ENCODE results near the gene MAP1LC3B2. TPM values are rescaled to one million over a fixed set of nuclear protein-coding genes. Genes with fewer than 3 reads are reported as not detected.
A peak's percentile ranks its signal among the peaks of the same experiment; 100 is the strongest.
"Not testable (repeated sequence)": the region's sequence is repeated elsewhere in the genome, so short reads cannot be mapped to it uniquely, and the experiment has no call there.

The MAP1LC3B2 gene
- total and polyA plus RNA-seq, 2 of the 13 experiments (the other 11 are each of a cell fraction or from before 2014, with no cell fraction given), result 0.60 to 2.2 TPM

DNA sequence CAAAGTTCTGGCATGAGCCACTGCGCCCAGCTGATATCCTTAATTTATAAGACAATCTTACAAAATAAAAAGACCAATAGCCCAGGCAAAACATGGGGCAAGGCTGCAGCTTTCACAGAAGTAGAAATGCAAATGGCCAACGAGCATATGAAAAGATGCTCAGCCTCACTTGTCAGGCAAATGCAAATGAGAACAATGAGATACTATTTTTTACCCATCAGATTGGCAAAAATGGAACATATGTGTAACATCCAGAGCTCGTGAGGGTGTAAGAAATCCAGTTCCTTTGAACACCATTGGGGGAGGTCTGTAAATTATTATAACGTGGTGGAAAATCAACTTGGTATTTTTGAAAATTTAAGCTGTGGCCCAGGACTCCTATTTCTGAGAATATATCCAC, 14.6 kb downstream of the MAP1LC3B2 start:
- ATAC-seq (no peak), FAIRE-seq (no peak), DNase-seq (ENCODE audit: low spot score) (no peak)
- 28% methylated on average over 4 of the region's 4 CpGs for WGBS (ENCODE audit: low lambda C conversion rate)
- BruUV-seq (replicated peaks), result no TSS peak
- Histone ChIP-seq H3K4me1 (ENCODE audit: insufficient read depth, low read length) (no peaks in the 10 kb centered on the region), H3K4me2 (ENCODE audit: low read depth, low read length) (no peak overlapping the region), H3K79me2 (ENCODE audit: insufficient read depth, low read length) (no peaks in the 10 kb centered on the region), H3K4me3 (replicated peaks in 1 of 3; ENCODE audit: insufficient read depth in 1 of 3, low read depth in 2 of 3, low read length in 3 of 3) (no peak overlapping the region), H3K36me3 (replicated peaks in 1 of 2; ENCODE audit: control insufficient read depth in 1 of 2, insufficient read depth in 2 of 2, low read length in 2 of 2) (no peaks in the 10 kb centered on the region), H3K9ac (ENCODE audit: insufficient read depth, low read depth, low read length) (no peak overlapping the region), H4K20me1 (ENCODE audit: insufficient read depth, low read length) (no peaks in the 10 kb centered on the region), H3K27me3 (ENCODE audit: control insufficient read depth in 1 of 2, insufficient read depth in 2 of 2, low read length in 2 of 2) (no peaks in the 10 kb centered on the region), H3K9me3 (ENCODE audit: low read length) (no peaks in the 10 kb centered on the region), H3K27ac (ENCODE audit: extremely low read length, insufficient read depth, low read length) (no peak overlapping the region), H2AFZ (ENCODE audit: low read length) (no peak overlapping the region)
- in situ Hi-C loops (cut with HindIII; ENCODE audit: extremely low pct_ligation_motif_present, low pct_unique_long_range_greater_than_20kb) (no loop called here), intact Hi-C loops (cut with micrococcal nuclease; ENCODE audit: unreplicated experiment) (no loop called here)
- CTCF ChIA-PET (ENCODE audit: low intra/inter-chr PET ratio, low total read pairs), result no interaction called here
- POLR2A ChIA-PET, result no interaction called here
- no peak for TF ChIP-seq FOXK1 (CRISPR knock-in tag; IDR thresholded peaks at IDR 0.05; ENCODE audit: borderline replicate concordance, low read depth)
- no peak for TF ChIP-seq ATRX (CRISPR knock-in tag; IDR thresholded peaks at IDR 0.05; ENCODE audit: borderline replicate concordance)
- no peak for TF ChIP-seq CC2D1A (CRISPR knock-in tag; IDR thresholded peaks at IDR 0.05)
- TF ChIP-seq, protein P1, sequence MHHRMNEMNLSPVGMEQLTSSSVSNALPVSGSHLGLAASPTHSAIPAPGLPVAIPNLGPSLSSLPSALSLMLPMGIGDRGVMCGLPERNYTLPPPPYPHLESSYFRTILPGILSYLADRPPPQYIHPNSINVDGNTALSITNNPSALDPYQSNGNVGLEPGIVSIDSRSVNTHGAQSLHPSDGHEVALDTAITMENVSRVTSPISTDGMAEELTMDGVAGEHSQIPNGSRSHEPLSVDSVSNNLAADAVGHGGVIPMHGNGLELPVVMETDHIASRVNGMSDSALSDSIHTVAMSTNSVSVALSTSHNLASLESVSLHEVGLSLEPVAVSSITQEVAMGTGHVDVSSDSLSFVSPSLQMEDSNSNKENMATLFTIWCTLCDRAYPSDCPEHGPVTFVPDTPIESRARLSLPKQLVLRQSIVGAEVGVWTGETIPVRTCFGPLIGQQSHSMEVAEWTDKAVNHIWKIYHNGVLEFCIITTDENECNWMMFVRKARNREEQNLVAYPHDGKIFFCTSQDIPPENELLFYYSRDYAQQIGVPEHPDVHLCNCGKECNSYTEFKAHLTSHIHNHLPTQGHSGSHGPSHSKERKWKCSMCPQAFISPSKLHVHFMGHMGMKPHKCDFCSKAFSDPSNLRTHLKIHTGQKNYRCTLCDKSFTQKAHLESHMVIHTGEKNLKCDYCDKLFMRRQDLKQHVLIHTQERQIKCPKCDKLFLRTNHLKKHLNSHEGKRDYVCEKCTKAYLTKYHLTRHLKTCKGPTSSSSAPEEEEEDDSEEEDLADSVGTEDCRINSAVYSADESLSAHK (CRISPR knock-in tag; IDR thresholded peaks at IDR 0.05; ENCODE audit: borderline replicate concordance), result no peak
- no peak for TF ChIP-seq ZBTB1 (CRISPR knock-in tag; IDR thresholded peaks at IDR 0.05; ENCODE audit: borderline replicate concordance)
- TF ChIP-seq NR2F1 (CRISPR knock-in tag; IDR thresholded peaks at IDR 0.05), result no peak
- no peak for TF ChIP-seq NCOA2 (CRISPR knock-in tag; IDR thresholded peaks at IDR 0.05)
- no peak for TF ChIP-seq SAP130 (CRISPR knock-in tag; IDR thresholded peaks at IDR 0.05; ENCODE audit: low read depth)
- no peak for TF ChIP-seq ZZZ3 (CRISPR knock-in tag; IDR thresholded peaks at IDR 0.05; ENCODE audit: borderline replicate concordance)
- TF ChIP-seq CENPT (CRISPR knock-in tag; IDR thresholded peaks at IDR 0.05; ENCODE audit: low read depth), result no peak
- no peak for TF ChIP-seq RFX3 (CRISPR knock-in tag; IDR thresholded peaks at IDR 0.05)

DNA sequence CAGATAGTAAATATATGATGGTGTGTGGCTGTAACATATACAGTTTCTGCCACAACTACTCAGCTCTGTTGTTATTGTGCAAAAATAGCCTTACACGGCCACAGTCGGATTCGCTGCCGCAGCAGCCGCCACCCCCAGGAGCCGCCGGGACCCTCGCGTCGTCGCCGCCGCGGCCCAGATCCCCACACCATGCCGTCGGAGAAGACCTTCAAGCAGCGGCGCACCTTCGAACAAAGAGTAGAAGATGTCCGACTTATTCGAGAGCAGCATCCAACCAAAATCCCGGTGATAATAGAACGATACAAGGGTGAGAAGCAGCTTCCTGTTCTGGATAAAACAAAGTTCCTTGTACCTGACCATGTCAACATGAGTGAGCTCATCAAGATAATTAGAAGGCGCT, 16.6 kb downstream of the MAP1LC3B2 start:
- in situ Hi-C loops (cut with HindIII; ENCODE audit: extremely low pct_ligation_motif_present, low pct_unique_long_range_greater_than_20kb); H3K79me2 ChIP-seq (ENCODE audit: insufficient read depth, low read length); intact Hi-C loops (cut with micrococcal nuclease; ENCODE audit: unreplicated experiment); H3K4me2 ChIP-seq (ENCODE audit: low read depth, low read length); POLR2A ChIA-PET; H3K27ac ChIP-seq (ENCODE audit: extremely low read length, insufficient read depth, low read length); H3K4me1 ChIP-seq (ENCODE audit: insufficient read depth, low read length); H2AFZ ChIP-seq (ENCODE audit: low read length); CTCF ChIA-PET (ENCODE audit: low intra/inter-chr PET ratio, low total read pairs); H3K9me3 ChIP-seq (ENCODE audit: low read length); H3K4me3 ChIP-seq (replicated peaks in 1 of 3; ENCODE audit: insufficient read depth in 1 of 3, low read depth in 2 of 3, low read length in 3 of 3); DNase-seq (ENCODE audit: low spot score); H3K27me3 ChIP-seq (ENCODE audit: control insufficient read depth in 1 of 2, insufficient read depth in 2 of 2, low read length in 2 of 2); ATAC-seq; H3K9ac ChIP-seq (ENCODE audit: insufficient read depth, low read depth, low read length); H3K36me3 ChIP-seq (replicated peaks in 1 of 2; ENCODE audit: control insufficient read depth in 1 of 2, insufficient read depth in 2 of 2, low read length in 2 of 2); H4K20me1 ChIP-seq (ENCODE audit: insufficient read depth, low read length); BruUV-seq (replicated peaks): not testable (repeated sequence)
- WGBS (ENCODE audit: low lambda C conversion rate), result 80% methylated on average over 24 of the region's 24 CpGs
- FAIRE-seq, result peak; percentile 66
